ENCODE data around the gene SARM1.
A peak's percentile ranks its signal among the peaks of the same experiment; 100 is the strongest.

Gene SARM1

DNA sequence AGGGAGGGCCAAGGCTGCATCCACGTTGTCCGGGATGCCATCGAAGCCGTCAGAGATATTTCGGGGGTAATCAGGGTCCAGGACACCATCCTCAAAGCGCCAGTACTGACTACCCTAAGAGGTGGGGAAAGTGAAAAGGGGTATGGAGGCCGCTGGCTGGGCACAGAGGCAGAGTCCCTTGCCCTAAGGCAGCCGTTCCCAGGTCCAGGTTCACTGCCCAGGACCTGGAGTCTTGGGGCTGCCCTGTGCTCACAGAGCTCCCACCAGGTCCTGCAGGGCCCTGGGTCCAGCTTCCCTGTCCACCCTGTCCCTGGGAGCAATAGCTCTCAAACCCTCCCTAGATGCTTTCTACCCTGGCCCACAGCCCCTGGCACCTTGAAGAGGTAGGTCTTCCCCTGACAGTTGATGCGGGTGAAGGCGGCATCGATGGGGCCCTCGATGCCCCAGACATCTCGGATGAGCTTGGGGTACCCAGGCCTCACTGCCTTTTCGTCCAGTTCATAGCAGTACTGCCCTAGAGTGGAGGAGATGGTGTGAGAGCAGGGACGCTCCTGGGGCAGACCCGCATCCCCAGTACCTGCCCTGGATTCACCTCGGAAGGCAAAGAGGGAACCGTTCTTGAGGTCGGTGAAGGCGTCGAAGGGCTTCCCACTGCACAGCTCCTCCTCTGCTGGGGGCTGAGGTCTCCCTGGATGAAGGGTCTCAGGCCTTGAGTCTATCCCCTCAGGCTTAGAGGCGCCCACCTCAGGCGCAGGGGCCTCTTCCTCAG lies 2.4 kb upstream of the SARM1 start:
- H3K4me3 ChIP-seq (ENCODE audit: low read length): no peak overlapping the region
- TF ChIP-seq, protein P1, sequence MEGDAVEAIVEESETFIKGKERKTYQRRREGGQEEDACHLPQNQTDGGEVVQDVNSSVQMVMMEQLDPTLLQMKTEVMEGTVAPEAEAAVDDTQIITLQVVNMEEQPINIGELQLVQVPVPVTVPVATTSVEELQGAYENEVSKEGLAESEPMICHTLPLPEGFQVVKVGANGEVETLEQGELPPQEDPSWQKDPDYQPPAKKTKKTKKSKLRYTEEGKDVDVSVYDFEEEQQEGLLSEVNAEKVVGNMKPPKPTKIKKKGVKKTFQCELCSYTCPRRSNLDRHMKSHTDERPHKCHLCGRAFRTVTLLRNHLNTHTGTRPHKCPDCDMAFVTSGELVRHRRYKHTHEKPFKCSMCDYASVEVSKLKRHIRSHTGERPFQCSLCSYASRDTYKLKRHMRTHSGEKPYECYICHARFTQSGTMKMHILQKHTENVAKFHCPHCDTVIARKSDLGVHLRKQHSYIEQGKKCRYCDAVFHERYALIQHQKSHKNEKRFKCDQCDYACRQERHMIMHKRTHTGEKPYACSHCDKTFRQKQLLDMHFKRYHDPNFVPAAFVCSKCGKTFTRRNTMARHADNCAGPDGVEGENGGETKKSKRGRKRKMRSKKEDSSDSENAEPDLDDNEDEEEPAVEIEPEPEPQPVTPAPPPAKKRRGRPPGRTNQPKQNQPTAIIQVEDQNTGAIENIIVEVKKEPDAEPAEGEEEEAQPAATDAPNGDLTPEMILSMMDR (conservative IDR thresholded peaks at IDR 0.05; ENCODE audit: low read depth, low read length): no peak
- no peak for DNase-seq (ENCODE audit: low read depth)

DNA sequence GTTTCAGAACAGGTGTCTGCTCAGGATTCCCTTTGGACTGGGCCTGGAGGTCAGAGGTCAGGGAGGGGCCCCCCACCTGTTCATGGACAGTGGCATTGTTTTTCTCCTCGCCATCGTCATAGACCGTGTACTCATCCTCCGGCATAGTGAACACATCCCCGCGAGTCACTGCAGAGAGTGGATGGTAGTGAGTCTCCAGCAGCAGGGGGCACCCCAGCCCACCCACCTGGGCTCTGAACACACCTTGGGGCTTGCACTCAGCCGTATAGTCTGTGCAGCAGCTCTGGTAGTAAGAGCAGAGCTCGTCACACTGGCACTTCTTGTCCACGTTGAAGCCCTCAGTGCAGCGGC lies 1.8 kb upstream of the SARM1 start:
- no peak overlapping the region for H3K4me3 ChIP-seq (ENCODE audit: low read length)
- DNase-seq (ENCODE audit: low read depth): no peak
- TF ChIP-seq, protein P1 (conservative IDR thresholded peaks at IDR 0.05; ENCODE audit: low read depth, low read length): no peak

DNA sequence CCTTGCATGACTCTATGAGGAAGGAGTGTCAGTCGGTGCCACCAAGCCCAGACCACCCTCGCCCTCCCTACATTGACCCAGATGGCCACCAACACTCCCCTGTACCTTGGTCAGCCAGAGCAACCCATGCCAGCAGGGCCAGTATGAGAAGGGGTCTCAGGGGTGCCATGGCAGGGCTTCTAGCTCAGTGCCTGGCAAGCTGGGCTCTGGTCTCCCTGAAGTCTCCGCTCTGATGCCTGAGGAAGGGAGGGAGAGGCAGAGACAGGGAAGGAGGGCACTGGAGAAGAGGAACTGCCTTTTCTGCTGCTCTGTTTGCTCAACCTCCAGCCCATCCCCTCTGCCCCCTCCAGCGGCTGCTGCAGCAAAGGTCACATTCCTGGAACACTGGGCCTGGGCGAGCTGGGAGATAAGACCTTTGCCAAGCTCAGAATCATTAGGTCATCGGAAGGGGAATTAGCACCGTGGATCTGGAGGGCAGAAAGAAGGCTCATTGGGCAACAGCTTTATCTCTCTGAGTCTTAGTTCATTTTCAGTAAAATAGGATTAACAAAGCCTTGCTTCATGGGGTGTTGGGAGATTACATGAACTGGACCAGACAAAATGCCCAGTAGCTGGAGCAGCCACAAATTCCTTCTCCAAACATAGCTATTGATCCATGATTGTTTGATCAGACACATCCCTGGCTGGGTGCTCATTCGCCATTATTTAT lies 1.3 kb upstream of the SARM1 start, which contains the start of gene VTN:
VTN (minus strand) TSS at position 273 of the 709 bp plus-strand sequence; CDS start at position 169, 104 bp downstream.
- H3K4me3 ChIP-seq (ENCODE audit: low read length): peak within 1 kb of the TSS; percentile 22
- TF ChIP-seq, protein P1 (conservative IDR thresholded peaks at IDR 0.05; ENCODE audit: low read depth, low read length): no peak
- peak; percentile 51 for DNase-seq (ENCODE audit: low read depth)

DNA sequence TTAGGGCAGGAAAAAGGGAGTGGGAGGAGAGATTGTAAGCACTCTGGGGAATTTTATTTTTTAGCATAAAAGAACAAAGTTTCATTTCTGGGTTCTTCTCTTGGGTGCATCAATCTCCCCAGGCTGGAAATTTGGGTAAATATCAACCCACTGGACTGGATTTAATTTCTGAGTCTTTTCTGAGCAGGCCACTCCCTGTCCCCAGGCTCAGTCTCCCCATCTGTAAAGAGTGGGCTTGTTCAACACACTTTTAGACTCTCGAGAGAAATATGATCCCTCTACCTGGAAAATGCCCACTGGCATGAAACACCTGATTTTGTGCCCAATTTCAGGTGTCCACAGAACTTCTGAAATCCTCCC lies 770 bp upstream of the SARM1 start:
- peak overlapping the region; percentile 22 for H3K4me3 ChIP-seq (ENCODE audit: low read length)
- DNase-seq (ENCODE audit: low read depth): no peak
- TF ChIP-seq, protein P1 (conservative IDR thresholded peaks at IDR 0.05; ENCODE audit: low read depth, low read length): no peak

DNA sequence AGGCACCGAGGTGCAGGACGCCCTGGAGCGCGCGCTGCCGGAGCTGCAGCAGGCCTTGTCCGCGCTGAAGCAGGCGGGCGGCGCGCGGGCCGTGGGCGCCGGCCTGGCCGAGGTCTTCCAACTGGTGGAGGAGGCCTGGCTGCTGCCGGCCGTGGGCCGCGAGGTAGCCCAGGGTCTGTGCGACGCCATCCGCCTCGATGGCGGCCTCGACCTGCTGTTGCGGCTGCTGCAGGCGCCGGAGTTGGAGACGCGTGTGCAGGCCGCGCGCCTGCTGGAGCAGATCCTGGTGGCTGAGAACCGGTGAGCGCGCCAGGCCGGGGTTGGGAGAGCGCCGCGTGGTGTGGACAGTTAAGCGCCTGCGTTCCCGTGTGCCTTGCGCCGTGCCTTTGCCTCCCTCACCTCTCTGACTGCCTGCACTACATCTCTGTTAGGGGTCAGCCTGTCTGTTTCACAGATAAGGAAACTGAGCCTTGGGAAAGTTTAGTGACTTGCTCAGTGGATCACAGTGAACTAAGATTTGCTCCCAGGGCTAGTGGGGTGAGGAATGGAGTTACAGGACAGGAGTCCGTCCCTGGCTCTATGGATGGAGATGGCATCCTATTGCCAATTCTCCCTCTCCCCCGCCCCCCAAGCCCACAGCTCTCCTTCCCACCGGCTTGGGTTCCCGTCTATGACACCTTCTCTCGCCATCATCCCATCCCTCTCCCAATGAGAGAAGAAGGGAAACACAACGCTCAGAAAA lies 880 bp downstream of the SARM1 start:
- peak overlapping the region; percentile 57 for H3K4me3 ChIP-seq (ENCODE audit: low read length)
- DNase-seq (ENCODE audit: low read depth): no peak
- TF ChIP-seq, protein P1 (conservative IDR thresholded peaks at IDR 0.05; ENCODE audit: low read depth, low read length): no peak

DNA sequence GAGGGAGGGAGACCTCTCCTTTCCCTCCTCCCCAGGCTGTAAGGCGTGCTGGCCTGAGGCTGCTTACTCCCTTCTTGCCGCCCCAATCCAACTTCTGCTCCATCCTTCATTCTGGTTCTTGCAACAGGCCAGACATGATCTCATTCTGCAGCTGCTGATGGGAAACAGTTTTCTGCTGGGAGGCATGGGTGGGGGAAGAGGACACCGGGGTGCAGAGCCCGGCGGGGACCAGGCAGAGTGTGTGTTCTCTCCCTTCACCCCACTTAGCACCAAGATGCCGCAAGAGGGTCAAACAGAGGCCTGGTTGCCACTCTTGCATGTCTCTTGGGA lies 1.4 kb downstream of the SARM1 start:
- TF ChIP-seq, protein P1 (conservative IDR thresholded peaks at IDR 0.05; ENCODE audit: low read depth, low read length): no peak
- DNase-seq (ENCODE audit: low read depth): no peak
- peak overlapping the region; percentile 46 for H3K4me3 ChIP-seq (ENCODE audit: low read length)

Measured in retinal pigment epithelial cell (primary cell).